Neural progenitor cell (in vitro differentiated cells): ENCODE measurements around the gene FADS2. TPM values are rescaled to one million over a fixed set of nuclear protein-coding genes. Genes with fewer than 3 reads are reported as not detected.

Experiments used
- DNase-seq: peaks from one replicate; pipeline ENCODE4 v3.0.0-alpha.2; 2016; ENCODE audit warnings: low spot score
- H2AFZ ChIP-seq: fragments of 200-600 bp; sonication (generic); replicated peaks from 2 replicates; pipeline ENCODE4 v1.6.1; 2016; ENCODE audit warnings: antibody characterized with exemption
- H3F3A ChIP-seq: fragments of 200-600 bp; sonication (generic); 2 replicates; pipeline ENCODE4 v1.6.1; 2016; ENCODE audit warnings: antibody characterized with exemption, low read depth
- H3K27ac ChIP-seq: fragments of 200-600 bp; sonication (generic); 2 replicates; pipeline ENCODE4 v1.5.1; 2016; ENCODE audit warnings: mild to moderate bottlenecking
- H3K27me3 ChIP-seq: fragments of 200-600 bp; sonication (generic); 2 replicates; pipeline ENCODE4 v1.6.1; 2016; ENCODE audit warnings: mild to moderate bottlenecking, moderate library complexity
- H3K36me3 ChIP-seq: fragments of 200-600 bp; sonication (generic); 2 replicates; pipeline ENCODE4 v1.5.1; 2016
- H3K4me1 ChIP-seq: fragments of 200-600 bp; sonication (generic); 2 replicates; pipeline ENCODE4 v1.6.1; 2016; ENCODE audit warnings: mixed run types
- H3K4me2 ChIP-seq: fragments of 200-600 bp; sonication (generic); 2 replicates; pipeline ENCODE4 v1.6.1; 2016
- H3K4me3 ChIP-seq: fragments of 200-600 bp; sonication (generic); 2 replicates; pipeline ENCODE4 v1.5.1; 2016
- H3K79me2 ChIP-seq: fragments of 200-600 bp; sonication (generic); 2 replicates; pipeline ENCODE4 v1.6.1; 2016; ENCODE audit warnings: low read depth
- H3K9ac ChIP-seq: fragments of 200-600 bp; sonication (generic); 2 replicates; pipeline ENCODE4 v1.6.1; 2016
- H3K9me3 ChIP-seq: fragments of 200-600 bp; sonication (generic); 2 replicates; pipeline ENCODE4 v1.5.1; 2016; ENCODE audit warnings: low read depth
- H4K20me1 ChIP-seq: fragments of 200-600 bp; sonication (generic); 2 replicates; pipeline ENCODE4 v1.6.1; 2016; ENCODE audit warnings: low read depth
- H3K27ac Mint-ChIP-seq: 3 replicates; pipeline ENCODE4 v1.8.0; 2021; ENCODE audit warnings: mixed read lengths
- H3K27me3 Mint-ChIP-seq: 2 replicates; pipeline ENCODE4 v1.8.0; 2022; ENCODE audit warnings: low read depth, mild to moderate bottlenecking, inconsistent platforms, moderate library complexity, mixed read lengths; ENCODE audit not compliant: insufficient read depth
- H3K36me3 Mint-ChIP-seq: 3 replicates; pipeline ENCODE4 v1.8.0; 2021; ENCODE audit warnings: mixed read lengths
- H3K4me1 Mint-ChIP-seq: 3 replicates; pipeline ENCODE4 v1.8.0; 2021; ENCODE audit warnings: mixed read lengths
- H3K4me3 Mint-ChIP-seq: 3 replicates; pipeline ENCODE4 v1.8.0; 2021; ENCODE audit warnings: mild to moderate bottlenecking, moderate library complexity, mixed read lengths
- H3K9me3 Mint-ChIP-seq: 3 replicates; pipeline ENCODE4 v1.8.0; 2020; ENCODE audit warnings: mixed read lengths
- CTCF ChIP-seq: fragments of 200-600 bp; sonication (generic); IDR thresholded peaks from 2 replicates; pipeline ENCODE4 v1.5.1; 2017; ENCODE audit warnings: antibody characterized with exemption, mild to moderate bottlenecking
- EZH2 ChIP-seq: fragments of 200-600 bp; sonication (generic); IDR thresholded peaks from 2 replicates; pipeline ENCODE4 v1.6.1; 2017; ENCODE audit warnings: antibody characterized with exemption, mild to moderate bottlenecking, moderate library complexity
- EZH2phosphoT487 ChIP-seq: fragments of 200-600 bp; sonication (generic); IDR thresholded peaks from 2 replicates; pipeline ENCODE4 v1.6.1; 2017; ENCODE audit warnings: antibody characterized with exemption
- total RNA-seq: library from RNA; depleted of rRNA; stranded (reverse); fragments of >200 nt; gene quantifications from 2 replicates; pipeline ENCODE4 v1.2.3, GENCODE V29; 2015; ENCODE audit warnings: low replicate concordance

The FADS2 gene
- total RNA-seq, 1 donor from 2014 or later: 233 TPM

DNA sequence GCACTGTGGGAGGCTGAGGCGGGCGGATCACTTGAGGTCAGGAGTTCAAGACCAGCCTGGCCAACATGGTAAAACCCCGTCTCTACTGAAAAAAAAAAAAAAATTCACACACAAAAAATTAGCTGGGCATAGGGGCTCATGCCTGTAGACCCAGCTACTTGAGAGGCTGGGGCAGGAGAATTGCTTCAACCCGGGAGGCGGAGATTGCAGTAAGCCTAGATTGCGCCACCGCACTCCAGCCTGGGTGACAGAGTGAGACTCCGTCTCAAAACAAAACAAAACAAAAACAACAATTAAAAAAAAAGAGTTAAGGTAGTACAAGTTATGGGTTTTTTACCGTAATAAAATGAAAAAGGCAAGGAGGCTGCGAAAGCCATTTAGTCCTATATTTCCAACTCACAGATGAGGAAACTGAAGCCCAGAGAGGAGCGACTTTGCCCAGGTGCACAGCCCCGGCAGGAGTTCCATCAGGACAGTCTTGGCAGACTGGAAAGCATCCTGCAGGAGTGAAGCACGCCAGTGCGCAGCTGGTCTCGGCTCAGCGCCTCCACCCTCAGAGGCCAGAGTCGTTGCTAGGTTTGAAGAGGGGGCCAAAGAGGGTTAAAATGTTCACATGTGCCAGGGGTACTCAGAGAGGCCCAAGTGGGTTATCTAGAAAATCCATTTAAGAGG lies 67.1 kb downstream of the FADS2 start:
- Histone ChIP-seq H3K4me2 (no peak overlapping the region), H3K36me3 (no peaks in the 10 kb centered on the region), H3K9ac (no peak overlapping the region), H2AFZ (no peak overlapping the region), H3K27me3 (peaks cover 18% of the 10 kb centered on the region), H3K4me3 (no peak overlapping the region), H3K79me2 (no peaks in the 10 kb centered on the region), H3K9me3 (no peaks in the 10 kb centered on the region), H3K4me1 (peaks cover 10% of the 10 kb centered on the region), H4K20me1 (peaks cover 2% of the 10 kb centered on the region), H3K27ac (no peak overlapping the region), H3F3A (peaks cover 15% of the 10 kb centered on the region)
- TF ChIP-seq EZH2phosphoT487 (no peak), CTCF (no peak), EZH2 (no peak)
- Mint-ChIP-seq H3K4me1 (peaks cover 10% of the 10 kb centered on the region), H3K27ac (no peak overlapping the region), H3K36me3 (no peaks in the 10 kb centered on the region), H3K9me3 (no peaks in the 10 kb centered on the region), H3K4me3 (no peak overlapping the region), H3K27me3 (peaks cover 9% of the 10 kb centered on the region)
- no peak for DNase-seq

DNA sequence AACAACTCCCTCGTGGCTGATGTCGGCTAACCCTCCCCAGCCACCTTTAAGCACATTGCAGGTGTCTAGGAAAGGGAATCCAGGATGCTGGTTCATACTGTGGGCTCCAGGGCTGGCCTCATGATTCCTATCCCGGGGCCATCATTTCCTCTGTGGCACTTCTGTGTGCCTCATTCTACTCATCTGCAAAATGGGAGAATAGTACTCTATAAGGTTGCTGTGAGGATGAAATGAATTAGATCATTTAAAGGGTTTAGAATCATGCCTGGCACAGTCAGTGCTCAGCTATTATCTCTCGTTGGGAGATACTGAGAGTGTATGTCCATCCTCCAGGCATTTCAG lies 67.6 kb downstream of the FADS2 start:
- H3K27ac Mint-ChIP-seq: no peak overlapping the region
- Histone ChIP-seq H3K9ac (no peak overlapping the region), H3K27me3 (peaks cover 18% of the 10 kb centered on the region), H3F3A (peaks cover 15% of the 10 kb centered on the region), H4K20me1 (no peaks in the 10 kb centered on the region), H3K36me3 (no peaks in the 10 kb centered on the region), H2AFZ (no peak overlapping the region), H3K4me3 (no peak overlapping the region), H3K27ac (no peak overlapping the region), H3K4me1 (peaks cover 5% of the 10 kb centered on the region), H3K79me2 (no peaks in the 10 kb centered on the region), H3K9me3 (no peaks in the 10 kb centered on the region), H3K4me2 (no peak overlapping the region)
- no peak overlapping the region for H3K4me3 Mint-ChIP-seq
- TF ChIP-seq EZH2phosphoT487 (no peak), EZH2 (no peak), CTCF (no peak)
- no peak for DNase-seq
- peaks cover 9% of the 10 kb centered on the region for H3K27me3 Mint-ChIP-seq
- H3K4me1 Mint-ChIP-seq: peaks cover 10% of the 10 kb centered on the region
- no peaks in the 10 kb centered on the region for H3K9me3 Mint-ChIP-seq
- no peaks in the 10 kb centered on the region for H3K36me3 Mint-ChIP-seq

GRCh38 chr11:61896665-61897386 lies 68.7 kb downstream of the FADS2 start:
- H3K4me3 ChIP-seq: no peak overlapping the region
- no peak overlapping the region for H3K27ac ChIP-seq
- Mint-ChIP-seq H3K36me3 (no peaks in the 10 kb centered on the region), H3K27ac (no peak overlapping the region), H3K27me3 (peaks cover 9% of the 10 kb centered on the region), H3K4me3 (no peak overlapping the region), H3K9me3 (no peaks in the 10 kb centered on the region), H3K4me1 (peaks cover 10% of the 10 kb centered on the region)
- H3K9ac ChIP-seq: no peak overlapping the region
- DNase-seq: no peak
- no peak overlapping the region for H2AFZ ChIP-seq
- H3F3A ChIP-seq: peaks cover 12% of the 10 kb centered on the region
- no peak overlapping the region for H3K4me2 ChIP-seq
- H3K9me3 ChIP-seq: no peaks in the 10 kb centered on the region
- TF ChIP-seq CTCF (no peak), EZH2 (no peak), EZH2phosphoT487 (no peak)
- no peaks in the 10 kb centered on the region for H4K20me1 ChIP-seq
- no peaks in the 10 kb centered on the region for H3K36me3 ChIP-seq
- H3K79me2 ChIP-seq: no peaks in the 10 kb centered on the region
- H3K27me3 ChIP-seq: peaks cover 15% of the 10 kb centered on the region
- H3K4me1 ChIP-seq: no peaks in the 10 kb centered on the region
